ENCODE data around the gene SURF1.

SURF1 gene

GRCh38 chr9:133361507-133362092 is 5.3 kb upstream of the SURF1 start:
- no peak for DNase-seq

- DNase-seq: no peak
Measured at GRCh38 chr9:133360400-133361393, 4.4 kb upstream of the SURF1 start.

GRCh38 chr9:133359399-133360175 is 3.3 kb upstream of the SURF1 start:
- DNase-seq: no peak

GRCh38 chr9:133357656-133358055 is 1.4 kb upstream of the SURF1 start:
- no peak for DNase-seq

- no peak for DNase-seq
Measured at GRCh38 chr9:133355881-133356357, 368 bp downstream of the SURF1 start.

GRCh38 chr9:133354766-133355165 is 1.5 kb downstream of the SURF1 start:
- no peak for DNase-seq

GRCh38 chr9:133353548-133353947 is 2.7 kb downstream of the SURF1 start:
- DNase-seq: no peak

GRCh38 chr9:133352635-133353340 is 3.5 kb downstream of the SURF1 start:
- DNase-seq: no peak

- peak; percentile 71 to 79 for DNase-seq
Measured at GRCh38 chr9:133351908-133352634, 4.2 kb downstream of the SURF1 start.

GRCh38 chr9:133351526-133351907 is 4.8 kb downstream of the SURF1 start:
- DNase-seq: no peak

GRCh38 chr9:133349965-133350616 is 6.2 kb downstream of the SURF1 start:
- no peak for DNase-seq

- no peak for DNase-seq
Measured at GRCh38 chr9:133348718-133349573, 7.3 kb downstream of the SURF1 start.

- DNase-seq: peak; percentile 98
Measured at GRCh38 chr9:133347985-133348717, 8.1 kb downstream of the SURF1 start, which contains the start of the genes MED22 and RPL7A. TSS of gene MED22 (minus strand) at chr9:133348131. CDS start at chr9:133346662, 1,469 bp downstream. TSS of gene RPL7A (plus strand) at chr9:133348218. CDS start at chr9:133348244, 26 bp downstream.

GRCh38 chr9:133347515-133347984 is 8.7 kb downstream of the SURF1 start:
- peak; percentile 25 to 44 for DNase-seq

GRCh38 chr9:133346021-133346785 is 10.1 kb downstream of the SURF1 start:
- no peak for DNase-seq

GRCh38 chr9:133345596-133345995 is 10.7 kb downstream of the SURF1 start:
- DNase-seq: no peak

- no peak for DNase-seq
Measured at GRCh38 chr9:133344979-133345378, 11.3 kb downstream of the SURF1 start.

GRCh38 chr9:133344071-133344470 is 12.2 kb downstream of the SURF1 start:
- DNase-seq: no peak
